Prostate gland (tissue), 2 donors: ENCODE results near the gene EDAR.

Experiments used
- POLR2A ChIP-seq: fragments of 450-650 bp; IDR thresholded peaks from one replicate; pipeline ENCODE4 v1.6.1; 2016; ENCODE audit warnings: antibody characterized with exemption, mild to moderate bottlenecking
- POLR2AphosphoS5 ChIP-seq: sonication (generic); formaldehyde crosslinking; IDR thresholded peaks from one replicate; pipeline ENCODE4 v1.6.1; 2017; ENCODE audit warnings: antibody characterized with exemption
- TF ChIP-seq, protein P1 (sequence below), 4 experiments: fragments of 200-600 bp in 2 of 4; fragments of 450-650 bp in 2 of 4; sonication (generic) in 2 of 4; IDR thresholded peaks; 1 replicate in 3 of 4; 2 replicates in 1 of 4; pipeline ENCODE4 v1.5.1; 2016 to 2019; ENCODE audit warnings: antibody characterized with exemption in 4 of 4, mild to moderate bottlenecking in 2 of 4, moderate library complexity in 2 of 4

DNA sequence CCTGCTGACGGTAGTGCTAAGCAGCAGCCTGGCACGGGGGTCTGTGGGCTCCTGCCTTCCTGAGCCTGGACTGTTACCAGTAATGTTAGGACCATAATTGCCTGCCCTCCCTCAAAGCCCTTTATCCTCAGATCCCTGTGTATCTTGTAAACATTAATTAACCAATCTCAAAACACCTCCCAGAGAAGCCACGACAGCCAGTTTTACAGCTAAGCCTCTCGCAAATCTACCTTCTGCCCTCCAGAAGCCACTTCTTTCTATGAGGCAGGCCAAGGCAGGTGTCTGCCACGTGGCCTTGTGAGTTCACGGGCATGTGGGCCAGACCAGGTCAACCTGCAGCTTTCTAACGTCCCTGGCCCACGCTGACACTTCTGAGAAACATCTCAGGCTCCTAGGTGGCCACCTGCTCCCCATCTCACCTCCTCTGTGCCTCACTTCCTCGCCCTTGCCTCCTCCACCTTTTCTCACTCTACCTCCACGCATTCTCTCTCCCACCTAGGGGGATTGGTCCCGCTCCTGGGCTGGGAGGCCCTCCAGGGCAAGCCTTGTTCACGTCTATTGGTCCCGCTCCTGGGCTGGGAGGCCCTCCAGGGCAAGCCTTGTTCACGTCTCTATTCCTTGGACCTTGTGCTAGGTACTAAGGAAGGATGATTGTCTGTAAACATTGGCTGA is 64.3 kb downstream of the EDAR start:
- no peak for TF ChIP-seq POLR2AphosphoS5
- TF ChIP-seq, protein P1, sequence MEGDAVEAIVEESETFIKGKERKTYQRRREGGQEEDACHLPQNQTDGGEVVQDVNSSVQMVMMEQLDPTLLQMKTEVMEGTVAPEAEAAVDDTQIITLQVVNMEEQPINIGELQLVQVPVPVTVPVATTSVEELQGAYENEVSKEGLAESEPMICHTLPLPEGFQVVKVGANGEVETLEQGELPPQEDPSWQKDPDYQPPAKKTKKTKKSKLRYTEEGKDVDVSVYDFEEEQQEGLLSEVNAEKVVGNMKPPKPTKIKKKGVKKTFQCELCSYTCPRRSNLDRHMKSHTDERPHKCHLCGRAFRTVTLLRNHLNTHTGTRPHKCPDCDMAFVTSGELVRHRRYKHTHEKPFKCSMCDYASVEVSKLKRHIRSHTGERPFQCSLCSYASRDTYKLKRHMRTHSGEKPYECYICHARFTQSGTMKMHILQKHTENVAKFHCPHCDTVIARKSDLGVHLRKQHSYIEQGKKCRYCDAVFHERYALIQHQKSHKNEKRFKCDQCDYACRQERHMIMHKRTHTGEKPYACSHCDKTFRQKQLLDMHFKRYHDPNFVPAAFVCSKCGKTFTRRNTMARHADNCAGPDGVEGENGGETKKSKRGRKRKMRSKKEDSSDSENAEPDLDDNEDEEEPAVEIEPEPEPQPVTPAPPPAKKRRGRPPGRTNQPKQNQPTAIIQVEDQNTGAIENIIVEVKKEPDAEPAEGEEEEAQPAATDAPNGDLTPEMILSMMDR (IDR thresholded peaks at IDR 0.05): no peak
- no peak for TF ChIP-seq POLR2A
